ENCODE results near the gene DGCR2.
"Not testable (repeated sequence)": the region's sequence is repeated elsewhere in the genome, so short reads cannot be mapped to it uniquely, and the experiment has no call there.

The DGCR2 gene

GRCh38 chr22:19039448-19039780, 82.8 kb downstream of the DGCR2 start:
- no peaks in the 10 kb centered on the region for H3K9me3 ChIP-seq
- no peak overlapping the region for H3K9ac ChIP-seq
- no peak overlapping the region for H3K4me3 ChIP-seq
- H4K20me1 ChIP-seq = peaks cover 93% of the 10 kb centered on the region
- no peaks in the 10 kb centered on the region for H3K27me3 ChIP-seq
- H3K4me2 ChIP-seq = no peak overlapping the region
- H3K36me3 ChIP-seq = peaks cover 73% of the 10 kb centered on the region
- no peak overlapping the region for H3K27ac ChIP-seq
- H3K4me1 ChIP-seq = peaks cover 29% of the 10 kb centered on the region
- TF ChIP-seq Cebpa-rat (IDR thresholded peaks at IDR 0.05) = no peak

DNA sequence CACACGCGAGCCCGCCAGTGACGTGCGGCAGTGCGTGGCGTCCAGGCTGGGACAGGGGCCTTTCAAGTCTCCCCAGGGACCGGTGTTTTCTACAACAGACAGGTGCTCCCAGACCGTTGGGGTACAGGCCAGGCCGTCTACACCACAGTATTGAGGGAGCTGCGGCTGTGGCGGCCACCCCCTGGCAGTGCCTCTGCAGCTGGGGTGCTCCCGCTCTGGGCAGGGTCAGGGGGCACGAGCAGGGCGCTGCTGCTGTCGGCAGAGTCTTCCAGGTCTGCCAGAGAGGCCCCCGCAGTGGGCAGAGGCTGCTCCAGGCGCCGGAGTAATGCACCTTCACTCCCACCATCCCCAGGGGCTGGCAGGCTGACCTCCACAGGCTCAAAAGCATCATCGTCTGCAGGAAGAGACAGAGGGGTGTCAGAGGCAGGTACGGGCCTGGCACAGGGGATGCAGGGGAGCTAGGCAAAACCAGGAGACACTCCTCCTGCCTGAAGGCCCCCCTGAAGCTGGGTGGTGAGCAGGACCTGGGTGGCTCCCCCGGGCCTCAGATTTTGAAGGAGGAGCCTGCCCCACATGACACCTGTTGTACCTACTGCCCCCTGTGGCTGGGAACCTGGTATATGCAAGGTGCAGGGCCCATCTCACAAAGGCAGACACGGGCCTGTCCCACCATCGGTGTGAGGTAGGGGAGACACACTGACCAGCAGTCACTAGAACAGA, 83.3 kb downstream of the DGCR2 start:
- Histone ChIP-seq H4K20me1 (peaks cover 88% of the 10 kb centered on the region), H3K4me1 (peaks cover 29% of the 10 kb centered on the region), H3K9me3 (no peaks in the 10 kb centered on the region), H3K36me3 (peaks cover 68% of the 10 kb centered on the region), H3K4me2 (no peak overlapping the region), H3K4me3 (no peak overlapping the region), H3K27me3 (no peaks in the 10 kb centered on the region), H3K27ac (no peak overlapping the region), H3K9ac (no peak overlapping the region)
- TF ChIP-seq Cebpa-rat (IDR thresholded peaks at IDR 0.05) = no peak

- Histone ChIP-seq H3K4me3 (no peak overlapping the region), H3K4me2 (no peak overlapping the region), H3K27ac (no peak overlapping the region), H3K36me3 (peaks cover 61% of the 10 kb centered on the region), H3K9me3 (no peaks in the 10 kb centered on the region), H4K20me1 (peaks cover 81% of the 10 kb centered on the region), H3K27me3 (no peaks in the 10 kb centered on the region), H3K4me1 (peaks cover 29% of the 10 kb centered on the region), H3K9ac (no peak overlapping the region)
- no peak for TF ChIP-seq Cebpa-rat (IDR thresholded peaks at IDR 0.05)
Observed at GRCh38 chr22:19038164-19038546, 84.1 kb downstream of the DGCR2 start.

DNA sequence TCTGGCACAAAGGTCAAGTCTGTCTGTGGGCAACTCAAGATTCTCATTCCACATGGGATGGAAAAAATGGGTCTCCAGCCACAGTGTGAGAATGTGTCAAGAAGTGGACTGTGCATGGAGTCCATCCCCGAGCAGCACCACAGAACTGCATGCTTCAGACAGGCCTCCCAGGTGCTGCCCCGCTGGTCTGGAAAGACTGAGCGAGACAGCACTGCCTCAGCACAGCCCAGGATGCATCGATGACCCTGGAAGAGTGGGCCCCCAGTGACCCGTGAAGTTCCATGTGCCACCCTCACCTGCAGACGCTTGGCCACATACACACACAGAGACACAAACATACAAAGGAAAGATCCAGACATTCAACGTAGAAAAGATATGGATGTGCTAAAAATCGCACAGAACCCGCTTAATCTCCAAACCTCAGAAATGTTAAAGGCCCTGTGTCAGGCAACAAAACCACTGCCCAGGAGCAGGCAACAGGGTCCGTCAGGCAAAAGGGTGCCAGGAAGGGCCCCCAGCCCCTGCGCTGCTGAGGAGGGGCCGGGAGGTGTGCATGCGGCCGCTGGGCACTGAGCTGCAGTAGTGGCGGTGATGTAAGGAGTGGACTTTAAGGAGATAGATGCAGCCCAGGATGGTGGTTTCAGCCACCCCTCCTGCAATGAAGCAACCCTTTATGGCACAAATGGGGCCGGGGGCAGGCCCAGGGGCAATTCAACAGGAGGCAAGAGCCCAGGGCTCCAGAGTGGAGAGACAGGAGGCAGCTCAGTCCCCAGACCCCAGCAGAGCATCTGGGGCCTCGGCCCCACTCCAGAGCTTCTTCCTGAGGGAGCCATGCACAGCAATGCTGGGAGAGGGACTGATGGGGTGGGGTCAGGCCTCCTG, 84.7 kb downstream of the DGCR2 start:
- H3K4me1 ChIP-seq = peaks cover 23% of the 10 kb centered on the region
- no peaks in the 10 kb centered on the region for H3K9me3 ChIP-seq
- no peaks in the 10 kb centered on the region for H3K27me3 ChIP-seq
- no peak for TF ChIP-seq Cebpa-rat (IDR thresholded peaks at IDR 0.05)
- no peak overlapping the region for H3K4me3 ChIP-seq
- H3K36me3 ChIP-seq = peaks cover 54% of the 10 kb centered on the region
- peaks cover 74% of the 10 kb centered on the region for H4K20me1 ChIP-seq
- H3K4me2 ChIP-seq = no peak overlapping the region
- no peak overlapping the region for H3K27ac ChIP-seq
- no peak overlapping the region for H3K9ac ChIP-seq

- Histone ChIP-seq H3K9me3 (no peaks in the 10 kb centered on the region), H3K4me3 (no peak overlapping the region), H4K20me1 (peaks cover 66% of the 10 kb centered on the region), H3K4me2 (no peak overlapping the region), H3K27me3 (no peaks in the 10 kb centered on the region), H3K27ac (no peak overlapping the region), H3K36me3 (peaks cover 46% of the 10 kb centered on the region), H3K4me1 (peaks cover 14% of the 10 kb centered on the region), H3K9ac (no peak overlapping the region)
- no peak for TF ChIP-seq Cebpa-rat (IDR thresholded peaks at IDR 0.05)
Observed at GRCh38 chr22:19036523-19037273, 85.5 kb downstream of the DGCR2 start.

- no peaks in the 10 kb centered on the region for H3K27me3 ChIP-seq
- no peak overlapping the region for H3K9ac ChIP-seq
Observed at GRCh38 chr22:19036229-19036522, 86.0 kb downstream of the DGCR2 start.

DNA sequence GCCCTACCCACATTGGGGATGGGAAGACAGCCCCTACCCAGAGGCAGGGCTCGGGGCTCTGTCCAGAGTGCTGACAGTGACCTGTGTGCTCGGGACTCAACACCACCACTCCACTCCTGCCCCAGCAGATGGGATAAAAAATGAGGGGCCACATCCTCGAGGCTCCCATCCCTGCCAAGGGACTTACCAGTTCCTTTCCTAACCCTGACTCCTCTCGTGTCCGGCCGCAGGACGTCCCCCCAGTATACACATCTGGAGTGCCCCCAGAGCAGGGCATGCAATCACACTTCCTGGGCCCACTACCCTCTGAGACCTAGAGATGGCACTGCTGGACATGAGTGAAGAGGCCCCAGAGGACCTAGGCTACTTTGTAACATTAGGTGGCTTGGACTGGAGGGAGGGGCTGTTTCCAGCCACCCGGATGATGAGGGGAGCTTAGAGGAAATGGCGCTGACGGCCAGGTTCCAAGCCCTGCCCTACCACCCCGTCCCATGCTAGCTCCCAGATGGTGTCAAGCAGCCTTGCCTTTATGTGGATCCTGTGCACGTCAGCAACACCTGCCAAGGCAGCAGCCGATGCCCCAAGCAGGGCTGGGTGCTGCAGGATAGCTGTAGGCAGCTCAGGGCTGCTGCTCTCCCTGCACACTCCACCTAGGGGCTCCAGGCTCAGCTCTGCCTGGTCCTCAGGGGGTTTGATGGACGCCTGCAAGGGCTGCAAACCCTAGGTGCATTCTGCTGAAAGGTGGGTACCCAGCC, 86.6 kb downstream of the DGCR2 start:
- Histone ChIP-seq H3K27me3 (peaks cover 3% of the 10 kb centered on the region), H3K4me1 (peaks cover 4% of the 10 kb centered on the region), H3K4me3 (no peak overlapping the region), H3K36me3 (peaks cover 36% of the 10 kb centered on the region), H3K9ac (no peak overlapping the region), H3K9me3 (no peaks in the 10 kb centered on the region), H3K4me2 (no peak overlapping the region), H3K27ac (no peak overlapping the region), H4K20me1 (peaks cover 58% of the 10 kb centered on the region)
- TF ChIP-seq Cebpa-rat (IDR thresholded peaks at IDR 0.05) = no peak

More at GRCh38 chr22:19036229-19036522, 86.0 kb downstream of the DGCR2 start:
- Histone ChIP-seq H3K4me1 (peaks cover 9% of the 10 kb centered on the region), H3K27ac (no peak overlapping the region), H3K9me3 (no peaks in the 10 kb centered on the region), H4K20me1 (peaks cover 61% of the 10 kb centered on the region), H3K36me3 (peaks cover 41% of the 10 kb centered on the region), H3K4me3 (no peak overlapping the region), H3K4me2 (no peak overlapping the region)
- TF ChIP-seq Cebpa-rat (IDR thresholded peaks at IDR 0.05) = no peak

GRCh38 chr22:19035126-19035473, 87.1 kb downstream of the DGCR2 start:
- H3K9me3 ChIP-seq, H3K27ac ChIP-seq, H3K4me3 ChIP-seq, H3K4me2 ChIP-seq, H3K9ac ChIP-seq, H3K27me3 ChIP-seq, H3K4me1 ChIP-seq: not testable (repeated sequence)
- peaks cover 58% of the 10 kb centered on the region for H4K20me1 ChIP-seq
- H3K36me3 ChIP-seq = peaks cover 30% of the 10 kb centered on the region

GRCh38 chr22:19034724-19035120, 87.5 kb downstream of the DGCR2 start:
- H3K9me3 ChIP-seq, H3K4me1 ChIP-seq, H3K27ac ChIP-seq, H3K4me3 ChIP-seq, H3K9ac ChIP-seq, H3K4me2 ChIP-seq: not testable (repeated sequence)
- peaks cover 12% of the 10 kb centered on the region for H3K27me3 ChIP-seq
- H3K36me3 ChIP-seq = peaks cover 26% of the 10 kb centered on the region
- H4K20me1 ChIP-seq = peaks cover 54% of the 10 kb centered on the region

DNA sequence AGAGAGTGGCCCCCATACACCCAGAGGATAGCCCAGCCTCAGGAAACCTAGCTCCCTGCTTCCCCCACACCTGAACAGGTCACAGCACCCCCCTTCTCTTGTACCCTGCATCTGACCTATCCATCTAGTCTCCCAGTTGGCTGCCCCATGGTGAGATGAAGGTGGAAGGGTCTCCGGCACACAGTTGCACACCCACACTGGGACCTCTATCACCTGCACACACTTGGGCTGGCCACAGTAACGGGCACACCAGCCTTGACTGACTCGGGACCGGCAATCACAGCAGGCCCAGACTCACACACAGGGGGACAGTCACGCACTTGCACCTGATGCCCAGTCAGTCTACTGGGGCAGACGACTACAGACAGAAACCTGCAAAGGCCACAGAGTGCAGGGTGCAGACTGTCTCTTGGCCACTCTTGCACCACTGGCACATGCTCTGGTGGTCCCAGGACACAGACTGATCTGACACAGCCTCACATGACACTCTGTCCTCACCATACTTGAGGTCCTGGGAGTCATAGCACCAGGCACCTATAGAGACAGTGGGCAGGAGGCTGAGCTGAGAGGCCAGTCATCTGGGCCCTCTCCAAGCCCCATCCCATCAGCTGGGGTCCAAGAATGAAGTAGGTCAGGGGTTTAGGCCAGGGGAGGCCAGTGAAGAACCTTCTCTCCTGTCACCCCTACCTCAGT, 88.0 kb downstream of the DGCR2 start:
- not testable (repeated sequence) for H3K27ac ChIP-seq, H3K4me3 ChIP-seq, H3K4me2 ChIP-seq, H3K4me1 ChIP-seq, H3K9ac ChIP-seq, H3K9me3 ChIP-seq
- Histone ChIP-seq H4K20me1 (peaks cover 54% of the 10 kb centered on the region), H3K36me3 (peaks cover 21% of the 10 kb centered on the region), H3K27me3 (peaks cover 17% of the 10 kb centered on the region)

GRCh38 chr22:19033568-19033905, 88.7 kb downstream of the DGCR2 start:
- not testable (repeated sequence) for H3K9me3 ChIP-seq, H3K4me2 ChIP-seq, H3K4me1 ChIP-seq, H3K27ac ChIP-seq, H3K4me3 ChIP-seq, H3K9ac ChIP-seq
- Histone ChIP-seq H4K20me1 (peaks cover 50% of the 10 kb centered on the region), H3K36me3 (peaks cover 14% of the 10 kb centered on the region), H3K27me3 (peaks cover 24% of the 10 kb centered on the region)

GRCh38 chr22:19032898-19033567, 89.2 kb downstream of the DGCR2 start:
- not testable (repeated sequence) for H3K9me3 ChIP-seq, H3K36me3 ChIP-seq, H3K4me3 ChIP-seq, H3K4me1 ChIP-seq, H3K4me2 ChIP-seq, H3K9ac ChIP-seq, H3K27ac ChIP-seq
- Histone ChIP-seq H4K20me1 (peaks cover 45% of the 10 kb centered on the region), H3K27me3 (peaks cover 24% of the 10 kb centered on the region)
